Osteoblast (primary cell): Measurements from ENCODE around the gene TCF4. TPM values are rescaled to one million over a fixed set of nuclear protein-coding genes. Genes with fewer than 3 reads are reported as not detected.

ENCODE experiments used
- DNase-seq: peaks from one replicate; pipeline ENCODE4 v3.0.0; 2011; ENCODE audit warnings: low spot score, mixed read lengths; ENCODE audit not compliant: insufficient read length; ENCODE audit errors: missing footprints
- H2AFZ ChIP-seq: 2 replicates; pipeline ENCODE4 v1.6.0; 2011; ENCODE audit warnings: mild to moderate bottlenecking, low read length
- H3K27ac ChIP-seq: 2 replicates; pipeline ENCODE4 v1.5.1; 2011; ENCODE audit warnings: mild to moderate bottlenecking, low read depth, low read length, moderate library complexity
- H3K27me3 ChIP-seq: 2 replicates; pipeline ENCODE4 v1.6.0; 2012; ENCODE audit warnings: mild to moderate bottlenecking, control low read depth, inconsistent platforms, low read length, moderate library complexity; ENCODE audit not compliant: insufficient read depth
- H3K36me3 ChIP-seq: 2 replicates; pipeline ENCODE4 v1.5.1; 2011; ENCODE audit warnings: mild to moderate bottlenecking, low read length, control low read depth, moderate library complexity; ENCODE audit not compliant: insufficient read depth
- H3K4me1 ChIP-seq: 2 replicates; pipeline ENCODE4 v1.5.1; 2011; ENCODE audit warnings: mild to moderate bottlenecking, low read length, control low read depth, moderate library complexity; ENCODE audit not compliant: insufficient read depth
- H3K4me2 ChIP-seq: 2 replicates; pipeline ENCODE4 v1.6.0; 2011; ENCODE audit warnings: mild to moderate bottlenecking, low read length; ENCODE audit not compliant: insufficient read depth
- H3K4me3 ChIP-seq: fragments of 200-600 bp; sonication (generic); 3 replicates; pipeline ENCODE4 v1.5.1; 2012; ENCODE audit warnings: mild to moderate bottlenecking, low read length, inconsistent platforms; ENCODE audit not compliant: insufficient read depth
- H3K79me2 ChIP-seq: 2 replicates; pipeline ENCODE4 v1.6.0; 2012; ENCODE audit warnings: mild to moderate bottlenecking, low read length, control low read depth, inconsistent platforms; ENCODE audit not compliant: insufficient read depth
- H3K9me3 ChIP-seq: 2 replicates; pipeline ENCODE4 v1.5.1; 2011; ENCODE audit warnings: low read depth, low read length, control low read depth
- H4K20me1 ChIP-seq: 2 replicates; pipeline ENCODE4 v1.6.0; 2012; ENCODE audit warnings: mild to moderate bottlenecking, low read length, control low read depth; ENCODE audit not compliant: insufficient read depth
- total RNA-seq: library from RNA; depleted of rRNA; stranded (reverse); fragments of >200 nt; gene quantifications from 2 replicates; pipeline ENCODE4 v1.2.3, GENCODE V29; 2012
- TF ChIP-seq, protein P1 (sequence below): IDR thresholded peaks from 2 replicates; pipeline ENCODE4 v1.5.1; 2011; ENCODE audit warnings: mild to moderate bottlenecking, low read depth, low read length, moderate library complexity; ENCODE audit errors: extremely low read depth

The TCF4 gene
- total RNA-seq, 1 donor = 87.2 TPM

GRCh38 chr18:55309249-55309648 is 278.7 kb downstream of the TCF4 start:
- no peak for DNase-seq
- Histone ChIP-seq H3K27ac (no peak overlapping the region), H3K4me2 (no peak overlapping the region), H3K4me3 (no peak overlapping the region), H3K79me2 (peaks cover 37% of the 10 kb centered on the region), H2AFZ (no peak overlapping the region), H3K27me3 (no peaks in the 10 kb centered on the region), H3K9me3 (no peaks in the 10 kb centered on the region), H3K4me1 (no peaks in the 10 kb centered on the region), H3K36me3 (no peaks in the 10 kb centered on the region), H4K20me1 (peaks cover 4% of the 10 kb centered on the region)
- TF ChIP-seq, protein P1, sequence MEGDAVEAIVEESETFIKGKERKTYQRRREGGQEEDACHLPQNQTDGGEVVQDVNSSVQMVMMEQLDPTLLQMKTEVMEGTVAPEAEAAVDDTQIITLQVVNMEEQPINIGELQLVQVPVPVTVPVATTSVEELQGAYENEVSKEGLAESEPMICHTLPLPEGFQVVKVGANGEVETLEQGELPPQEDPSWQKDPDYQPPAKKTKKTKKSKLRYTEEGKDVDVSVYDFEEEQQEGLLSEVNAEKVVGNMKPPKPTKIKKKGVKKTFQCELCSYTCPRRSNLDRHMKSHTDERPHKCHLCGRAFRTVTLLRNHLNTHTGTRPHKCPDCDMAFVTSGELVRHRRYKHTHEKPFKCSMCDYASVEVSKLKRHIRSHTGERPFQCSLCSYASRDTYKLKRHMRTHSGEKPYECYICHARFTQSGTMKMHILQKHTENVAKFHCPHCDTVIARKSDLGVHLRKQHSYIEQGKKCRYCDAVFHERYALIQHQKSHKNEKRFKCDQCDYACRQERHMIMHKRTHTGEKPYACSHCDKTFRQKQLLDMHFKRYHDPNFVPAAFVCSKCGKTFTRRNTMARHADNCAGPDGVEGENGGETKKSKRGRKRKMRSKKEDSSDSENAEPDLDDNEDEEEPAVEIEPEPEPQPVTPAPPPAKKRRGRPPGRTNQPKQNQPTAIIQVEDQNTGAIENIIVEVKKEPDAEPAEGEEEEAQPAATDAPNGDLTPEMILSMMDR = no peak

GRCh38 chr18:55307505-55307904 is 280.5 kb downstream of the TCF4 start:
- Histone ChIP-seq H2AFZ (no peak overlapping the region), H3K4me1 (no peaks in the 10 kb centered on the region), H3K4me3 (no peak overlapping the region), H3K4me2 (no peak overlapping the region), H3K9me3 (no peaks in the 10 kb centered on the region), H3K36me3 (no peaks in the 10 kb centered on the region), H4K20me1 (peaks cover 7% of the 10 kb centered on the region), H3K79me2 (peaks cover 32% of the 10 kb centered on the region), H3K27ac (no peak overlapping the region), H3K27me3 (no peaks in the 10 kb centered on the region)
- TF ChIP-seq, protein P1 = no peak
- no peak for DNase-seq

DNA sequence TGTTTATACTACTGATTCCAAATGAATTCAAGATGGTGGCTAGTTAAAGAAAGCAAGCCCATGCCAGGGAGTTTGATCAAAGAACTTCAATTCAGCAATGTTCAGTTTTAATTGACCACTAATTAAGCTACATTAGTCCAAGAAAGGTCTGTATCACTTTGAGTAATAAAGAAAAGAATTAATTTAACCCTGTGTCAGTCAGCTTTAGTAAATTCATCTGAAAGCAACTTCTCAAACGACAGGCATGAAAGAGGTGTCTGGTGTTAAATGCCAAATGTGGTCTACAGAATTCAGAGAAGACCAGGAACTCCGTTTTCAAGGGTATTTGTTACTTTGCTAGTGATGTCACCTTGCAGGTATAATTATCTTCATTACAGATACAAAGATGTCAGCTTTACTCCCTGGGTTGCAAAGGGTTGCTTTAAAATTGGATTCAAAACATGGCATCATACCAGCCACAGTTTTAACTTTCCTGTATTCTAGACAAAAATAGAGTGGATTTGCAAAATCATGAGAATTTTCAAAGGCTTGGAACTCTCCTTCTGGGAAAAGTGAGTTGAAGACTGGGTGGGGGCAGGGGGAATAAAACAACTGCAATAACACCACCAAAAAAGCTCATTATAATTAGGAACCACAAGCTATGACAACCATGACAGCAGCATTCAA is 281.5 kb downstream of the TCF4 start:
- Histone ChIP-seq H4K20me1 (peaks cover 7% of the 10 kb centered on the region), H3K27ac (no peak overlapping the region), H3K4me3 (no peak overlapping the region), H3K79me2 (peaks cover 37% of the 10 kb centered on the region), H2AFZ (no peak overlapping the region), H3K4me1 (no peaks in the 10 kb centered on the region), H3K27me3 (no peaks in the 10 kb centered on the region), H3K9me3 (no peaks in the 10 kb centered on the region), H3K4me2 (no peak overlapping the region), H3K36me3 (no peaks in the 10 kb centered on the region)
- TF ChIP-seq, protein P1 = no peak
- DNase-seq = no peak

- no peaks in the 10 kb centered on the region for H3K36me3 ChIP-seq
- H3K4me3 ChIP-seq = peak overlapping the region; percentile 33
- peaks cover 4% of the 10 kb centered on the region for H3K4me1 ChIP-seq
- H3K4me2 ChIP-seq = peak overlapping the region; percentile 60
- H4K20me1 ChIP-seq = peaks cover 19% of the 10 kb centered on the region
- H3K79me2 ChIP-seq = peaks cover 43% of the 10 kb centered on the region
- TF ChIP-seq, protein P1 = no peak
- no peaks in the 10 kb centered on the region for H3K9me3 ChIP-seq
- no peak overlapping the region for H3K27ac ChIP-seq
- H2AFZ ChIP-seq = no peak overlapping the region
- DNase-seq = peak; percentile 5
- H3K27me3 ChIP-seq = no peaks in the 10 kb centered on the region
These were observed 285.7 kb downstream of the TCF4 start for GRCh38 chr18:55302167-55302833.
